HepG2 (cell line): ENCODE results near the gene ASTN1. TPM values are rescaled to one million over a fixed set of nuclear protein-coding genes. Genes with fewer than 3 reads are reported as not detected.

ENCODE experiments used
- ATAC-seq: fragments of 200-7000 bp; cut with Tn5 transposase; 3 replicates; pipeline ENCODE4 v1.9.1; 2020; ENCODE audit warnings: mild to moderate bottlenecking, moderate library complexity
- BruUV-seq: library from RNA; stranded (reverse); fragments of 400-500 nt; replicated peaks from 2 replicates; lab custom pipeline; 2021; lab: Mats Ljungman, UMichigan
- CTCF ChIA-PET: fragments of 300-600 bp; formaldehyde crosslinking; extraction: SDS; loops from one replicate; lab custom pipeline; 2021; ENCODE audit warnings: low total read pairs, inconsistent platforms, low intra/inter-chr PET ratio; lab: Yijun Ruan, JAX
- POLR2A ChIA-PET: fragments of 350-600 bp; sonication (Branson Sonifier 250); formaldehyde crosslinking; loops from one replicate; lab custom pipeline; 2020; ENCODE audit warnings: antibody characterized with exemption, inconsistent platforms; lab: Yijun Ruan, JAX
- DNase-seq: peaks from one replicate; pipeline ENCODE4 v3.0.0-alpha.2; 2015; ENCODE audit warnings: low spot score
- FAIRE-seq: peaks from 3 replicates; lab custom pipeline; 2011; peaks lifted over from hg19 to GRCh38; lab: Jason Lieb, UNC
- H2AFZ ChIP-seq: one replicate; pipeline ENCODE4 v1.6.1; 2011; ENCODE audit warnings: low read length, inconsistent platforms
- H3K27ac ChIP-seq: fragments of 300-600 bp; 3 replicates; pipeline ENCODE4 v1.8.0; 2011; ENCODE audit warnings: mixed run types, mild to moderate bottlenecking, mixed read lengths, low read length, inconsistent platforms; ENCODE audit not compliant: insufficient read depth; ENCODE audit errors: extremely low read length
- H3K27me3 ChIP-seq, 2 experiments: fragments of 200-600 bp in 1 of 2; 2 replicates in 1 of 2; 3 replicates in 1 of 2; pipeline versions ENCODE4 v1.6.0 to v1.8.0; 2011; ENCODE audit warnings: low read length in 2 of 2, mild to moderate bottlenecking in 2 of 2, moderate library complexity in 2 of 2, inconsistent platforms in 1 of 2; ENCODE audit not compliant: insufficient read depth in 2 of 2, control insufficient read depth in 1 of 2
- H3K36me3 ChIP-seq, 2 experiments: fragments of 200-600 bp in 1 of 2; replicated peaks in 1 of 2; 2 replicates in 1 of 2; 3 replicates in 1 of 2; pipeline versions ENCODE4 v1.5.1 to v1.8.0; 2011; ENCODE audit warnings: low read length in 2 of 2, inconsistent platforms in 1 of 2; ENCODE audit not compliant: insufficient read depth in 2 of 2, control insufficient read depth in 1 of 2
- H3K4me1 ChIP-seq: 2 replicates; pipeline ENCODE4 v1.5.1; 2012; ENCODE audit warnings: low read length, inconsistent platforms; ENCODE audit not compliant: insufficient read depth
- H3K4me2 ChIP-seq: 2 replicates; pipeline ENCODE4 v1.6.0; 2011; ENCODE audit warnings: low read depth, low read length, inconsistent platforms
- H3K4me3 ChIP-seq, 3 experiments: fragments of 200-600 bp in 1 of 3; sonication (generic), shearing (Covaris generic) in 1 of 3; replicated peaks in 1 of 3; 2 replicates each; pipeline ENCODE4 v1.5.1; 2011 to 2016; ENCODE audit warnings: low read length in 3 of 3, inconsistent platforms in 2 of 3, low read depth in 2 of 3, mild to moderate bottlenecking in 2 of 3, control low read depth in 1 of 3, mixed read lengths in 1 of 3; ENCODE audit not compliant: insufficient read depth in 1 of 3
- H3K79me2 ChIP-seq: one replicate; pipeline ENCODE4 v1.6.1; 2011; ENCODE audit warnings: low read length, inconsistent platforms; ENCODE audit not compliant: insufficient read depth
- H3K9ac ChIP-seq: 2 replicates; pipeline ENCODE4 v1.6.0; 2011; ENCODE audit warnings: mild to moderate bottlenecking, low read depth, low read length, inconsistent platforms; ENCODE audit not compliant: insufficient read depth
- H3K9me3 ChIP-seq: 2 replicates; pipeline ENCODE4 v1.5.1; 2012; ENCODE audit warnings: mild to moderate bottlenecking, low read length
- H4K20me1 ChIP-seq: 2 replicates; pipeline ENCODE4 v1.6.0; 2011; ENCODE audit warnings: inconsistent platforms, mild to moderate bottlenecking, low read length, moderate library complexity; ENCODE audit not compliant: insufficient read depth
- ATF7-NPFF ChIP-seq: sonication (generic); formaldehyde crosslinking; IDR thresholded peaks from 2 replicates; pipeline ENCODE4 v1.8.1; 2023; ENCODE audit warnings: mild to moderate bottlenecking, low read depth, missing genetic modification reagents, moderate library complexity
- MXI1 ChIP-seq: IDR thresholded peaks from 3 replicates; pipeline ENCODE4 v1.6.1; 2012; ENCODE audit warnings: low read depth, low read length, inconsistent platforms, borderline replicate concordance
- RFX5 ChIP-seq: IDR thresholded peaks from 2 replicates; pipeline ENCODE4 v1.6.1; 2011; ENCODE audit warnings: low read depth, low read length, improper control_type of control experiment
- TARDBP ChIP-seq: sonication (generic); formaldehyde crosslinking; IDR thresholded peaks from 2 replicates; pipeline ENCODE4 v1.8.0; 2022; ENCODE audit warnings: mild to moderate bottlenecking, missing genetic modification reagents
- TCF7 ChIP-seq: sonication (generic); IDR thresholded peaks from 2 replicates; pipeline ENCODE4 v1.6.1; 2016; ENCODE audit warnings: antibody characterized with exemption, low read depth
- ZFP62 ChIP-seq: sonication (generic); formaldehyde crosslinking; IDR thresholded peaks from 2 replicates; pipeline ENCODE4 v1.4.0; 2020; ENCODE audit warnings: missing genetic modification reagents
- ZNF282 ChIP-seq: fragments of 450-650 bp; IDR thresholded peaks from 2 replicates; pipeline ENCODE4 v1.6.1; 2018; ENCODE audit not compliant: partially characterized antibody
- WGBS: methylation state at CpG from one replicate; pipeline ENCODE4 v1.1.6; 2017; ENCODE audit warnings: low lambda C conversion rate; 5-methylcytosine and 5-hydroxymethylcytosine counted together
- in situ Hi-C: cut with HindIII; loops from 2 replicates; pipeline ENCODE4 v1.10.0; 2017; ENCODE audit warnings: low pct_unique_long_range_greater_than_20kb; ENCODE audit not compliant: extremely low pct_ligation_motif_present
- intact Hi-C: fragments of 100-400 bp; cut with micrococcal nuclease; formaldehyde crosslinking; loops from one replicate; pipeline ENCODE4 v1.10.0; 2022; ENCODE audit not compliant: unreplicated experiment
- polyA plus RNA-seq, 8 experiments: library from polyadenylated mRNA; depleted of rRNA in 3 of 8; stranded (reverse) in 7 of 8; unstranded in 1 of 8; fragments of >200 nt; fragmentation: Illumina TruSeq in 4 of 8; extraction: Trizol in 4 of 8; gene quantifications; 2 replicates each; pipeline versions ENCODE4 v1.2.1 to v1.2.3, GENCODE V29; 2011 to 2016; ENCODE audit warnings: low read depth in 4 of 8, missing spikeins in 1 of 8, mixed read lengths in 1 of 8; ENCODE audit not compliant: insufficient read depth in 1 of 8
- total RNA-seq, 5 experiments: library from RNA; depleted of rRNA; stranded (reverse); fragments of >200 nt; fragmentation: Illumina TruSeq; extraction: Trizol; gene quantifications; 2 replicates each; pipeline ENCODE4 v1.2.3, GENCODE V29; 2016; ENCODE audit warnings: low read depth in 1 of 5
- TF ChIP-seq, protein P1 (sequence below): IDR thresholded peaks from 2 replicates; pipeline ENCODE4 v1.6.1; 2016; ENCODE audit warnings: low read depth, missing genetic modification reagents, missing compliant biosample characterization
- TF ChIP-seq, protein P2 (sequence below): sonication (generic); formaldehyde crosslinking; IDR thresholded peaks from 2 replicates; pipeline ENCODE4 v1.8.0; 2022; ENCODE audit warnings: missing genetic modification reagents, mild to moderate bottlenecking, moderate library complexity, borderline replicate concordance
- TF ChIP-seq, protein P3 (sequence below): IDR thresholded peaks from 2 replicates; pipeline ENCODE4 v1.6.1; 2016; ENCODE audit warnings: low read depth, borderline replicate concordance
- TF ChIP-seq, protein P4 (sequence below): sonication (generic); formaldehyde crosslinking; IDR thresholded peaks from 2 replicates; pipeline ENCODE4 v1.5.1; 2020; ENCODE audit warnings: missing genetic modification reagents, mild to moderate bottlenecking, borderline replicate concordance

The ASTN1 gene
- total and polyA plus RNA-seq, 2 of the 13 experiments (the other 11 are each of a cell fraction or from before 2014, with no cell fraction given) = not detected

DNA sequence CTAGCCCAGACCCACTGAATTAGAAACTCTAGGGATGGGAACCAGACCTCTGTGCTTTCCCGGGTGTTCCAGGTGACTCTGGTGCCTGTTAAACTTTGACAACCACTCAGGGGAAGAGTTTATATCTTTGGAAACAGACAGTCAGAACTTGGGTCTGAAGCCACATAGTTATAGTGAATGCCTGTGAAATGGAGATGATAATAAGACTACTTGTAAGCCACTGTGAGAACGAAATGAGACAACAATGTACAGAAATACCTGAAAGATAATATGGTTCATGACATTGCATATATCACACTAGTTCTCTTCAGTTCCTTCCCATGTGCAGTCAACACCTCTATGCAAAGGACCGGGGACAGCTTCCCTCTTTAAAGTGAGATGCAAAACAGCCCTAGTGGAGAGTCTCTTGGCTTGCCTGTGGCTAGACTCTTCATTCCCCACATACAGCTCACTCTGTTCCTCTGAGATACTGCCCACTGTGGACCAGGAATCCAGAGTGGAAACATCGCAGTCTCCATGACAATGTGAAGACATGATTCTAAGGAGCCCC is 287.5 kb downstream of the ASTN1 start:
- no peak overlapping the region for H3K9ac ChIP-seq
- POLR2A ChIA-PET = no interaction called here
- no peaks in the 10 kb centered on the region for H3K4me1 ChIP-seq
- 0 out of 5 replicates have a peak, but pooled peaks cover 0 to 3% of the 10 kb centered on the region in 2 experiments for H3K27me3 ChIP-seq
- no peak overlapping the region for H3K27ac ChIP-seq
- H3K9me3 ChIP-seq = no peaks in the 10 kb centered on the region
- BruUV-seq = no TSS peak
- H2AFZ ChIP-seq = no peak overlapping the region
- H3K36me3 ChIP-seq = no peaks in the 10 kb centered on the region
- H3K79me2 ChIP-seq = no peaks in the 10 kb centered on the region
- FAIRE-seq (no peak), DNase-seq (no peak), ATAC-seq (no peak)
- H3K4me3 ChIP-seq = no peak overlapping the region
- intact Hi-C loops (no loop called here), in situ Hi-C loops (loop anchor here (25.0 kb wide), 1 partner anchor 910 kb away; no protein-coding TSS in a partner anchor)
- TF ChIP-seq ZNF282 (no peak), MXI1 (no peak), ATF7-NPFF (CRISPR knock-in tag) (no peak), RFX5 (no peak), TCF7 (no peak), TARDBP (CRISPR knock-in tag) (no peak), ZFP62 (CRISPR knock-in tag) (no peak)
- TF ChIP-seq, protein P1, sequence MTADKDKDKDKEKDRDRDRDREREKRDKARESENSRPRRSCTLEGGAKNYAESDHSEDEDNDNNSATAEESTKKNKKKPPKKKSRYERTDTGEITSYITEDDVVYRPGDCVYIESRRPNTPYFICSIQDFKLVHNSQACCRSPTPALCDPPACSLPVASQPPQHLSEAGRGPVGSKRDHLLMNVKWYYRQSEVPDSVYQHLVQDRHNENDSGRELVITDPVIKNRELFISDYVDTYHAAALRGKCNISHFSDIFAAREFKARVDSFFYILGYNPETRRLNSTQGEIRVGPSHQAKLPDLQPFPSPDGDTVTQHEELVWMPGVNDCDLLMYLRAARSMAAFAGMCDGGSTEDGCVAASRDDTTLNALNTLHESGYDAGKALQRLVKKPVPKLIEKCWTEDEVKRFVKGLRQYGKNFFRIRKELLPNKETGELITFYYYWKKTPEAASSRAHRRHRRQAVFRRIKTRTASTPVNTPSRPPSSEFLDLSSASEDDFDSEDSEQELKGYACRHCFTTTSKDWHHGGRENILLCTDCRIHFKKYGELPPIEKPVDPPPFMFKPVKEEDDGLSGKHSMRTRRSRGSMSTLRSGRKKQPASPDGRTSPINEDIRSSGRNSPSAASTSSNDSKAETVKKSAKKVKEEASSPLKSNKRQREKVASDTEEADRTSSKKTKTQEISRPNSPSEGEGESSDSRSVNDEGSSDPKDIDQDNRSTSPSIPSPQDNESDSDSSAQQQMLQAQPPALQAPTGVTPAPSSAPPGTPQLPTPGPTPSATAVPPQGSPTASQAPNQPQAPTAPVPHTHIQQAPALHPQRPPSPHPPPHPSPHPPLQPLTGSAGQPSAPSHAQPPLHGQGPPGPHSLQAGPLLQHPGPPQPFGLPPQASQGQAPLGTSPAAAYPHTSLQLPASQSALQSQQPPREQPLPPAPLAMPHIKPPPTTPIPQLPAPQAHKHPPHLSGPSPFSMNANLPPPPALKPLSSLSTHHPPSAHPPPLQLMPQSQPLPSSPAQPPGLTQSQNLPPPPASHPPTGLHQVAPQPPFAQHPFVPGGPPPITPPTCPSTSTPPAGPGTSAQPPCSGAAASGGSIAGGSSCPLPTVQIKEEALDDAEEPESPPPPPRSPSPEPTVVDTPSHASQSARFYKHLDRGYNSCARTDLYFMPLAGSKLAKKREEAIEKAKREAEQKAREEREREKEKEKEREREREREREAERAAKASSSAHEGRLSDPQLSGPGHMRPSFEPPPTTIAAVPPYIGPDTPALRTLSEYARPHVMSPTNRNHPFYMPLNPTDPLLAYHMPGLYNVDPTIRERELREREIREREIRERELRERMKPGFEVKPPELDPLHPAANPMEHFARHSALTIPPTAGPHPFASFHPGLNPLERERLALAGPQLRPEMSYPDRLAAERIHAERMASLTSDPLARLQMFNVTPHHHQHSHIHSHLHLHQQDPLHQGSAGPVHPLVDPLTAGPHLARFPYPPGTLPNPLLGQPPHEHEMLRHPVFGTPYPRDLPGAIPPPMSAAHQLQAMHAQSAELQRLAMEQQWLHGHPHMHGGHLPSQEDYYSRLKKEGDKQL (CRISPR knock-in tag) = no peak
- TF ChIP-seq, protein P2, sequence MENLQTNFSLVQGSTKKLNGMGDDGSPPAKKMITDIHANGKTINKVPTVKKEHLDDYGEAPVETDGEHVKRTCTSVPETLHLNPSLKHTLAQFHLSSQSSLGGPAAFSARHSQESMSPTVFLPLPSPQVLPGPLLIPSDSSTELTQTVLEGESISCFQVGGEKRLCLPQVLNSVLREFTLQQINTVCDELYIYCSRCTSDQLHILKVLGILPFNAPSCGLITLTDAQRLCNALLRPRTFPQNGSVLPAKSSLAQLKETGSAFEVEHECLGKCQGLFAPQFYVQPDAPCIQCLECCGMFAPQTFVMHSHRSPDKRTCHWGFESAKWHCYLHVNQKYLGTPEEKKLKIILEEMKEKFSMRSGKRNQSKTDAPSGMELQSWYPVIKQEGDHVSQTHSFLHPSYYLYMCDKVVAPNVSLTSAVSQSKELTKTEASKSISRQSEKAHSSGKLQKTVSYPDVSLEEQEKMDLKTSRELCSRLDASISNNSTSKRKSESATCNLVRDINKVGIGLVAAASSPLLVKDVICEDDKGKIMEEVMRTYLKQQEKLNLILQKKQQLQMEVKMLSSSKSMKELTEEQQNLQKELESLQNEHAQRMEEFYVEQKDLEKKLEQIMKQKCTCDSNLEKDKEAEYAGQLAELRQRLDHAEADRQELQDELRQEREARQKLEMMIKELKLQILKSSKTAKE (CRISPR knock-in tag) = no peak
- TF ChIP-seq, protein P3, sequence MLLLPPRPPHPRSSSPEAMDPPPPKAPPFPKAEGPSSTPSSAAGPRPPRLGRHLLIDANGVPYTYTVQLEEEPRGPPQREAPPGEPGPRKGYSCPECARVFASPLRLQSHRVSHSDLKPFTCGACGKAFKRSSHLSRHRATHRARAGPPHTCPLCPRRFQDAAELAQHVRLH (CRISPR knock-in tag) = no peak
- TF ChIP-seq, protein P4, sequence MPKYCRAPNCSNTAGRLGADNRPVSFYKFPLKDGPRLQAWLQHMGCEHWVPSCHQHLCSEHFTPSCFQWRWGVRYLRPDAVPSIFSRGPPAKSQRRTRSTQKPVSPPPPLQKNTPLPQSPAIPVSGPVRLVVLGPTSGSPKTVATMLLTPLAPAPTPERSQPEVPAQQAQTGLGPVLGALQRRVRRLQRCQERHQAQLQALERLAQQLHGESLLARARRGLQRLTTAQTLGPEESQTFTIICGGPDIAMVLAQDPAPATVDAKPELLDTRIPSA (CRISPR knock-in tag) = no peak
- TF ChIP-seq, all 625 proteins: peak for 0
- Histone ChIP-seq H4K20me1 (no peaks in the 10 kb centered on the region), H3K4me2 (no peak overlapping the region)
- CTCF ChIA-PET = no interaction called here
- WGBS = 19% methylated on average over 3 of the region's 4 CpGs
